NCI-H524 treated with DMSO at 0.1 percent for 48 hours (cell line): Measurements from ENCODE around the gene CEMIP2.

Experiments
- DNase-seq: peaks from one replicate; lab custom pipeline; 2025; lab: John Stamatoyannopoulos, UW

Gene CEMIP2

DNA sequence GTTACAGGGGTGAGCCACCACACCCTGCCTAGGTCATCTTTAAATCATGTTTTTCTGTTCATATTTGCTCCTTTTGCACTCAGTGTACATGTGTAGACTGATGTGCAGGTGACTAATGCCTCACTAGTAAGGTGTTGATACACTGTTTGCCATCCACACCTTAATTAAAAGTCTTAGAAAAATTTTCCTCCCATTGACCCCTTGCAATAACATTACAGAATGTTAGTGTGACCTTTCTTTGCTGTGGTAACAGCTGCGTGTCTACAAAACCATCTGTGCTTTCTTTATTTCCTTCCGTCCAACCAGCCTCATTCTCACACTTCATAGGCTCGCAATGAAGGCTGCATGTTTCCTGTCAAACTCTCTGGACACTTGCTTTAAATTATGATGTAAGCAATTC lies 6.6 kb upstream of the CEMIP2 start:
- no peak for DNase-seq

DNA sequence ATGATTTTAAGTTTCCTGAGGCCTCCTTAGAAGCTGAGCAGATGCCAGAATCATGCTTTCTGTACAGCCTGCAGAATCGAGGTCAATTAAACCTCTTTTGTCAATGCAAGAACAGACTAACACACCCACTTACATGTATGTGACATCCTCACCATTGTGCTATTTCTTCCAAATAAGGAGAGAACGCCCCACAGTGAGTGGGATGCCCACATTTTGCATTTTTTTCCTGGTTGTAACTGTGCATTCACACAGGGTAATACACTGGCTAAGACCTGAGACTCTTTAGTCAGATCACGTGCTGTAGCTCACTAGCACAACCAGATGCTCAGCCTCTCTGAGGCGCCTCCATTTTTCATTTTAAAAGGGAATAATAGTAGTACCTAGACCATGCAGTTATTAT lies 4.4 kb upstream of the CEMIP2 start:
- DNase-seq: no peak

DNA sequence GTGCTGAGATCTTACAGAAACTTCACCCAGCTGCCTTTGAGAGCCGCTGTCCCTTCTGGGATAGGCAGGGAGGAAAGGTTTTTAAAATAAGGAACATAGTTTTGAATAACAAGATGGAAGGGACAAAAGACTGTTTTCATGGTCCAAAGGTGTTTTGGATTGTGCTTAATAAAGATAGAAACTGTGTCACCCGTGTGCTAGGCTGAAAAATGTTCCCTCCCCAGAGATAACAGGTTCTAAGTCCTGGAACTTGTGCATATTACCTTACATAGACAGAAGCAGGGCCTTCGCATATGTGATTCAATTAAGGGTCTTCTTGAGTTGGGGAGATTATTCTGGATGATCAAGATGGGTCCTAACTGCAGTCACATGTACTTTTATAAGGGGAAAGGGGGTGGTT lies 1.9 kb upstream of the CEMIP2 start:
- DNase-seq: no peak

DNA sequence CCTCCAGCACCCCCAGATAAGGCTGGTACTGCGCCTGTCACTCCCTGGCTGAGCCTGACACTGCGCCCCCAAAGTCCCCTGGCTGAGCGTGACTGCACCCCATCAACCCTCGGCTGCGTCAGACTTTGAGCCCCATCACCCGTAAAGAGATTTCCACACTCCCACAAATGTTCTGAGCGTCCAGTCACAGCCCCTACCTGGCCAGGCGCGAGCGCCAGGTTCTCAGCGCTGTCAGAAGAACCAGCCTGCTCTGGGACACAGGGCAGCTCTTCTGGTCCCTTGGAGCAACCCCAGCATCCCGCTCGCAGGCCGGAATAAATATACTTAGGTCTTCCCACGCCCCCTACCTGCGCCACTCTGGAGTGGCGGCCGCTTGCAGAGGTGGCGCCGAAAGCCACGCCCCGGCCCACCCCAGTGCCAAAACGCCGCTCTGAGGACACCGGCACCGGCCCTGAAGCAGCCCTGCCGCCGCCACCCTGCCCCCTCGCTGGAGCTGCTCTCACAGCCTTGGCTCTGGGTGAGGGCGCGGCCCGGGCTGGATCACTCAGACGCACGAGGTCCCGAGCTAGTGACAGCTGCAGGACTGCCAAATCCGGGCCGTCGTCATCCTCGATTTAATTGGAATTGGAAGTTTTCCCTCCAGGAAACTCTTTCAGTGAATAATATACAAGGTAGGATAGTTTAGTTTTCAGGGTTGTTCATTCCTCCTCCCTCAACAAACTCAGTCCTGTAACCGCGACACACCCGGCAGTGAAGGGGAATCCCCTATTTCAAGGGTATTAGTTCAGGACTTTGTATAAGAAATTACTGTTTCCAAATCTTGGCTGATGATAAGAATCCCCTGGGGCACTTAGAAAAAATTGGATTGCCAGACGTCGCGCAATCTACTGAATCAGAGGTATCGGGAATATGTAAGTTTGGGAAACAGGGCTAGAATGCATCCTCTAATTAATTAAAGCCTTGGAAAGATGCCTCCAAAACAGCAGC lies 1.2 kb upstream of the CEMIP2 start:
- DNase-seq: no peak

DNA sequence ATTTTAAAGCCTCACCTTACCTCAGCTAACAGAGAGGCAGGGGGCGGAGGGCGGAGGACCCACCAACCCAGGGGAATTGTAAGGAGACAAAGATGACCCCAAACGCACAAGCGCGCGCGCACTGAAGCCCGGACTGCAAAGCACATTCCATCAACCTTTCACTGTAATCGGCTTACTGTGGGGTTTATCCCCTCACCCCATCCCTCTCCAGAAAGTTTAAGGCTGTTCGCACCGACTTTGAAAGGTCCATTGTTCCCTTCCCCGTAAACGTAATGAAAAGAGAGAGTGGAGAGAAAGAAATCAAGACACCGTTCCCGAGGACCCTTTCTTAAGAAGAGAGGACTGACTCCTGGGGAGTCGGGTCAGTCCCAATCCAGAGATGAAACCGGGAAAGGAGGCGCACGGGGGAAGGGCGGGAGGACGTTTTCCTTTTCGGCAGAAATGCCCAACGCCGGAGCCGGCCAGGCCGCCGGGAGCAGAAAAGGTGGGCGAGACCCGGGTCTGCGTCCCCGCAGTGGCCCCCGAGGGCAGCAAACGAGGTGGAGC lies 464 bp downstream of the CEMIP2 start:
- no peak for DNase-seq

DNA sequence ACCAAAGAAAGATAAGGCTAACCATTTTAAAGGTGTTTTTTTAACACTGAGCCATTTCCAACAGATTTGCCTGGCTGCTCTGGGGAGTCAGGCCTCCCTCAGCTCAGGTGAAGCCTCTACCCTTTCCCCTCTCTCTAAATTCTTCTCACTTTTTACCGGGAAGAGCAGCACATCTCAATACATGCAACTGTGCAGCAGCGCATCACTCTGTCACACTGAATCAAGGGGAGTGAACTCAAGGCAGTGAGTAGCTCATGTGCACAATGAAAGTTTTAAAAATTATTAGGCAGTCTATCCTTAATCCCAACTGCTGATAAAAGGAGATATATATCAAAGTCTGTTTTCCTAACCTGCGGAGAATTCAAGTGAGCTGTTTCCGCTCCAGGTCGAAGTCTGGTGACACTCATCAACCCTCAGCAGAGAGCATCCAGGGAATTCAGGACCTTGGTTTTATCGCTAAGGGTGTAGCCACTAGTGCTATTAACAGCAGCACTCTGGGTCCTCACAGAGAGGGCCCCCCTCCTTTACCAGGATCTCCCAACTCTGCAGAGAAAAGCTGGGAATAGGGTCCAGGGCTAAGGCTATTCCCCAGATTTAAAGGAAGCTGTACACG lies 1.0 kb downstream of the CEMIP2 start:
- no peak for DNase-seq

DNA sequence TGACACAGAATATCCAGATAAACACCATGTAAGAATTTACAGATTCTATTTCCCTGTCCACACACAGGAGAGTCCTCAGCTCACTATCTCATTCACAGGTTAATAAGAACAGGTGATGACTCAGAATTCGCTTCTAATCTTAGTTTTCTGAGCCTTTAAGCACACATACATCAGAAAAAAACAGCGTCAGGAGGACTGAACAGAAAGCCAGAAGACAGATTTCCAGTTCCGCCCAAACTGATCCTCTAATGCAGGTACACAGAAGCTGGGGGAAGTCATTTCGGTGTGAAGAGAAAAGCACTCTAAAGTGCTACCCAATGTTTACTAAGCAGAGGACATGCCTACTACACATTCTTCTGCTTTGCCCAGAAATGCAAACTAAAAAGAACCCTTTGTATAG lies 1.6 kb downstream of the CEMIP2 start:
- no peak for DNase-seq

DNA sequence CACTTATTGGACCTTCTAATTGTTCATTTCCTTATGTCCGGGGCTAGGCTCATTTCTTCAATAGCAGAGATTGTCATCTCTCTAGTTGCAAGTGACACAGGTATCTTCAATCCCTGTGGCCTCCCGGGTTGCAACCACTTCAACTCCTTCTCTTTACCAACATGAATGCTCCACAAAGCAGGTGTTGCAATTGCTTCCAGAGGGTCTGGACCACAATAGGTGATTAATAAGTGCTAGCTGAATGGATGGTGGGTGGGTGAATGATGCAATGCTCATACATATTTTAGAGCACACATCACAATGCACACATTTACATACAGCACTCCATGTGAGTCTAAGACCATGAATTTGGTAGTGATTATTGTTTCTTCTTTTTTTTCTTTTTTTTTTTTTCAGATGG lies 2.6 kb downstream of the CEMIP2 start:
- no peak for DNase-seq

DNA sequence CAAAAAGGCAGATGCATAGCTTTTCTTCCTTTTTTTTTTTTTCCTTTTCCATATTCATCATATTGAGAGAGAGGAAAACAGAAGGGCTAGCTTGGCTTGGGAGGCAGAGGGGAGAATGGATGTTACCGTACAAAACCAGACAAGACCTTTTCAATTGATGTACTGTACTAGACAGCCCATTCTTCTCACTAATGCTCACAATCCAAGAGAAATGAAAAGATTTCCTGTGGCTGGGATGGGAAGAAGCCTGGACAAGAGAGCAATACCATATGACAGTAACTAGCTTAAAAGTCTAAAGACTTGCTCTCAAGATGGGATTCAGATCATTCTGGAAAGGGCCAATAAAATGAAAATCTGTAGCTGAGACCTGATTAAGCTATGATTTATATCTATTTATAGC lies 3.4 kb downstream of the CEMIP2 start:
- DNase-seq: no peak

DNA sequence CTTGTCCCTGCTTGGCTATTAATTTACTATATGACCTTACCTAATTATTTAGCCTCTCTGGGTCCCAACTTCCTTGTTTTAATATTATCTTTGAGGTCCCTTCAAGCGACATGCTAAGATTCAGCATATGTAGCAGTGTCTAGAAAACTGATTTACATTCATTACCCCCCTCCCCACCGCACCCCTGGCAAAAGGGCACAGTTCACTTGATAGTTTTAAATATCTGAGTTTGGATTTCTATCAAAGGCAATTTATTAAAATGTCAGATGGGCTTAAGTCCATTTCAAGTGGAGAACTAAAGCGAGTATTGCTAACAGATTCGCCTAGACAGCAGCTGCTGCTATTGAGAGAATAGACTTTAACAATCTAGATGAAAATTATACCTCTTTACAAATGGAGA lies 3.9 kb downstream of the CEMIP2 start:
- DNase-seq: no peak

DNA sequence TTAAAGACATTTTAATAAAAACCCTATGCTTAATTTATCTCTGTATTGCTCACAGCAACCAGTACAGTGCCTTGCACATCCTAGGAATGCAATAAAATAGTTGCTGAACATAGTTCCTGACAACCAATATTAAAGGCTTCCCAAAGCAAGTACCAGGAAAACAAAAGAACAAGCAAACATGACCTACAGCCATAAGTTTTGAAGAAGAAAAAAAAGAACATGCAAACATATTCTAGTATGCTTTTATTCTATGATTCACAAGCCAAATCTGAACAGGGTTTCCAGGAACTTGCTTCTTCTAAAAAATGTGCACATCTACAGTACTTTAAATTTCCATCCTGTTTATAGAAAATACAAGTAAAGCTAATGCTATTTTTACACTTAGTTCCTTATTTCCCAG lies 4.5 kb downstream of the CEMIP2 start:
- DNase-seq: no peak

DNA sequence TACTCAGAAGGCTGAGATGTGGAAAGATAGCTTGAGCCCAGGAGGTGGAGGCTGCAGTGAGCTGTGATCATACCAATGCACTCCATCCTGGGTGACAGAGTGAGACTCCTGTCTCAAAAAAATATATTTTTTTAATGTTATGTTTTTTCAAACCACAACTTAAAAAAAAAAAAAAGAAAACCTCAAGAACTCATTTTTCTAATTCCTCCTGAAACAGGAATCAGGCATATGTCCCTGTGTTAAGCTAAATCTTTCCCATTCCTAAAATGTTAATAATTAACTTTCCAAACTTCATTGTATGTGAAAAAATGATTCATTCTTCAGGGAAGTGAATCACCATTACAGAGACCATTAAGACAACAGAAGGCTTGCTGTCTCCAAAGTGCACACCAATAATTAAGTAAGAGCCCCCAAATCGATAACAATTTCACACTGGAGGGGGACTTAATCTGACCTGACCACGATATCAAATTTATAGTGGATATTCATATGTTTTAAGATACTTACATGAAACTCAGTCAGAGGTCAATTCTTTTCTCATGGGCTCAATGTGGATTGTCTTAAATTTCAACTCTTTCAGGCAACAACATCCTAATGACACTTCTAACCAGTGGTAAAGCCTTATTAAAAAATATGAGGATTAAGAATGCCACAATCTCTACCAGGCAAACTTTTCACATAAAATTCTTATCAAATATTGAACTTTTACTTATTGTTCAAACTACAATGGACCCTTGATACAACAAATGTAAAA lies 5.2 kb downstream of the CEMIP2 start:
- DNase-seq: no peak

DNA sequence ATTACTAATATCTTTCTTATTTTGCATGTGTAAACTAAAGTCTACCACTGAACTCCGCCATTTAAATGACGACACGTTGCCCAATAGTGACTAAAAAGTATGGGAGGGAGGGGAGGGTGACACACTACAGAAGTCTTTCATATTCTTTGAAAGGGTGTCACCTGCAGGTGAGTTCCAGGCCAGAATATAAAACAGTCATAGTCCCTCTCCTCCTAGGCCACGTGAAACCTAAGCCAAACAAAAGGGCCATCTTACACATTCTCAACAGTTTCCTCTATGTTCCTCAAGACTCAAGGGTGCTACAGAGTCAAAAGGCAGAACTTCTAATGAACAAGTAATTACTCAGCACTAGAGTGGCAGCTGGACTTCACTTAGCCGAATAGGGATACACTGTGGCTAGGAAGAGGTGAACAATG lies 6.4 kb downstream of the CEMIP2 start:
- no peak for DNase-seq

DNA sequence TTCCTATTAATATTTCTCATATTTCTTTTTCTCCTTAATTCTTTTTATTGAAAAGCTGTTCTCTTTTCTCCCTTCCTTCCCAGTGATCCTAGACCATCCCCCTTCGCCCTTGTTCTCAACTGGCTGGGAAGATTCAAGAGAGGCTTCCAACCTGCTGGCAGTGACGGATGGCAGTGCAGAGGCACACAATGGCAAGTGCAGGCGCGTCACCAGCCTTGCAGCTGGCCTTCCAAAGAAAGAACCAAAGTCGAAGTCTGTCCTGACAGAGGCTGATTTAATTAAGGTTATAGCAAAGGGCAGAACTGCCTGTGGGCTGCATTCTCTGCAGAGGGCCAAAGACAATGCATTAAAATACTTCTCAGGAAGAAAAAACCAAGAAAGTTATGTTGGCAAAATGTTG lies 7.4 kb downstream of the CEMIP2 start:
- DNase-seq: no peak

DNA sequence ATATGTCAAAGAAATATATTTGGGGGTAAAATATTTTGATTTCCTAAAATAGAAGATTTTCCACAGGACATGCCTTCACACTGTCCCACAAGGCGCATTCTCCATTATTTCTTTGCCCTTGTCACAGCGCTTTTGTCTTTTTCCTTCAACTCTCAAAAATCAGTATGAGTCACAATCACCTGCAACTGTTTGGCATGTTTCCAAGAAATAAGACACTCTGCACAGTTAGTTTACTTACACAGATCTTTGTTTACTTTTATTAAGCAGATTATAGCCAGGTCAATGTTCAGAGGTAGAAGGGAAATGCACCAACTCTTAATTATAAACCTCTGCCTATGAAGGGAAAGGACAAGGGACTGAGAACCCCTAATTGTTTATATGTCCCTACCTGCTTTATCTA lies 9.5 kb downstream of the CEMIP2 start:
- DNase-seq: no peak

DNA sequence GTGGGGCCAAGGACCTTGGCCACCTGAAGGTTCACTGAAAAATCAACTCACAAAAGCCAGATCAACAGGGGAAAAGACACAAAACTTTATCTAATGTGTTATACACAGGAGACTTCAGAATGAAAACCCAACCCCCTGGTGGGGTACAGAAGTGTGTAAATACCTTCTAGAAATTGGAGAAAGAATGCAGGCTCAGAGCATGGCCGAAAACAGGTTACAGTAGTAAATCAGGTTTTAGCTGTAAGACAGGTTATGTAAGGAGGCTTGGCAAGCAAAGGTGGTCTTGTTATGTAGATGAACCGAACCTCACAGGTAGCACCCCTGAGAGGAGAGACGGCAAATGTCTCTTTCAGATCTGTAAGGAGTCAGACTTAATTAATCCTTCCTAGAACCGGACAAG lies 10.0 kb downstream of the CEMIP2 start:
- no peak for DNase-seq

DNA sequence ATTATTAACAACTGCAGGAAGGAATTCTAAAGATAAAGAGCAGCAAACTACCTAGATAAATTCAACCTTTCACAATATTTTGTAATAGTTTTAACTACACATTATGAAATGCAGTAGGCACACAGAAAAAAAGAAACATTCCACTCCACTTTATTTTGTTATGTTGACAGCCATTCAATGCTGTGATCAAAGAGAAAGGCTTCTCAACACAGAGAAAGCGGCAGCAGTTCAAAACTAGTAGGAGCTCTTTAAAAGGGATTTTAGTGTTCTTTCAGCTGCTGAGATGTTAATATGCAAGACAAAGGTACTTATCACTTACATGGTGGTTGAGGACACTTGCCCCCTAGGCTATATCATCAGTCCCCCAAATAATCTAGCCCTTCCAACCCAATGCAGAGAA lies 11.6 kb downstream of the CEMIP2 start:
- no peak for DNase-seq

DNA sequence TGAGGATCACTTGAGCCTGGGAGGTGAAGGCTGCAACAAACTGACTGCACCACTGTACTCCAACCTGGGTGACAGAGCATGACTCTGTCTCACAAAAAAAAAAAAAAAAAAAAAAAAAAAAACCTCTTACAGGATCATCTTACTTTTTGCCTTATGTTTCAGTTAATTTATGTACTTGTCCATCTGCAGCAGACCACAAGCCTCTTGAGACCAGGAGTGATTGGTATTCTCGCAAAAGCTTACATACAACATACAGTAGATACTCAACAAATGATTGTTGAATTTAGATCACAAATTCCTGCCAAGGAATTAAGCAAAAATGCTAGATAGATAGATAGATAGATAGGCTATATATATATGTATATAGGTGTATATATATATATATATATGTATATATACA lies 12.4 kb downstream of the CEMIP2 start:
- DNase-seq: no peak

DNA sequence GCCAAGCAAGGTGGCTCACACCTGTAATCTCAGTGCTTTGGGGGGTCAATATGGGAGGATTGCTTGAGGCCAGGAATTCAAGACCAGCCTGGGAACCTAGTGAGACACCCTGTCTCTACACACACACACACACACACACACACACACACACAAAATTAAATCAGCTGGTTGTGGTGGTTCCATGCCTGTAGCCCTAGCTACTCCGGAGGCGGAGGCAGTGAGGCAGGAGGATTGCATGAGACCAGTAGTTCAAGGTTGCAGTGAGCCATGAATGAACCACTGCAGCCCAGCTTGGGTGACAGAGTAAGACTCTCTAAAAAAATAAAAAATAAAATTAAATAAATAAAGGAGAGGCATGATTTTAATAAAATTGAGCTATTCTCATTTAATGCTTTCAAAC lies 13.1 kb downstream of the CEMIP2 start:
- no peak for DNase-seq

DNA sequence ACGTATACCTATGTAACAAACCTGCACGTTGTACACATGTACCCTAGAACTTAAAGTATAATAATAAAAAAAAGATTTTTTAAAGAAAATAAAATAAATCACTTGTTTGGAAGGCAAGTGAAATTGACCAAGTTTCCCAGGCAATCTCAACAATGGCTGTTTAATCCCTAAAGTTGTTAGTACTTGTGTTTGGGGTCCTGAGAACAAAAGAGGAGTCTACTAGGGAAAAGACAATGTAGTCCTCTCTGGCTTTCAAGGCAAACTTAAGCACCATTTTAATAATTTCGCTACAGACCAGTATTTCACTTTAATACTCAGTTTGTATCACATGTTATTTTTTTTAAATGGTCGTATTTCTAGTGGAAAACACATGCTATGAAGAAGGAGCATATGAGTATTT lies 14.2 kb downstream of the CEMIP2 start:
- DNase-seq: no peak

DNA sequence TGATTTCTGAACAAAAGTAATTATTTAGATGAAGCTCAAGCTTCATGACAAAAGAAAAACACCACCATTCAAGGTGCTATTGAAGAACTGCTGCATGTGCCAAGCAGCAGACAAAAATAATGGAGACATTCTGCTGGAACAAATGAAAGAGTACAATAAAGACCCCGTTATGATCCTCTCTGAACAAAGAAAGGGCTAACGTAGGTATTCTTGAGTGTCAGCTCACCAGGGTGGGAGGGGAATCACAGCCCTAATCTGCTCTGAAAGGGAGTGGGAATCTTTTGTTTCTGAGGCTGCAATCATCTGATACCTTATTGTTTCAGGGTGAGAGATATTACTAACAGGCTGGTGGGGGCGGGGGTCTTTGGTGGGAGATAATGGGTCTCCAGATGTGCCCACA lies 15.4 kb downstream of the CEMIP2 start:
- DNase-seq: no peak

DNA sequence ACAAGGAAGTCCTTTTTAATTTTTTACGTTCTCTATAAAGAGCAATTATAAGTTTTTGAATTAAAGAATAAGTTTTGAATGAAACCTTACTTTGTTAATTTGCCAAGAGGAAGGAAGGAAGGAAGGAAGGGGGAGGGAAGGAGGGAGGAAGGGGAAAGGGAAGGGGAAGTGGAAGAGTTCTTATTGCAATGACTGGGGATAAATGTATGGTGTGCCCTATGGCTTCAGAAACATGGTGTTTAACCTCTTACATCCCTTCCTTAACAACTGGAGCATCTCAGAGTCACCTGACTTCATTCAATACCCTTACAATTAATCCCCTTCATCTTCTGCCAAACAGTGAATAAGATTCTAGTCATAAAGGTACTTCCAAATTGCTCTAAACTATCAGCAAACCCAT lies 16.0 kb downstream of the CEMIP2 start:
- DNase-seq: no peak

DNA sequence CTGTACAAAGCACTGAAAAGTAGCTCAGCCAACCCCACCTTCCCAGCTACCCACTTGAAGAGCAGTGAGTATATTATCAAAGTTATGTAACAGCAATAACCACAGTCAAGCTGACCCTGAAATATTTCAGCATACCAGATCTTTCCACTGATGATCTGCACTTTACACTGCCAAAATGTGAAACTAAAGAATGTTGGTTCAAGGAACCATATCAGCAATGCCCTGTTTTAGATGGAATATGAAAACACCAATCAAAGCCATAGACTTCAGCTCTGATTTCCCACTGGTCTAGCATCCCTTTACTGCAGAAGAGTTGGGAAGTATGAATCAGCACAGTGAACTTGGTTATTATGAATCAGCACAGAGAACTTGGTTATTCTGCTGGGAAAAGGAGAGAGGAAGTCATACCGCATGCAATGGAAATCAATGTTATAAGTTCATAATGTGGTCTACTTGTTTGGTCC lies 20.0 kb downstream of the CEMIP2 start:
- DNase-seq: no peak
